CD4-positive, CD25-positive, alpha-beta regulatory T cell (primary cell): ENCODE results near the gene PNPLA7. TPM values are rescaled to one million over a fixed set of nuclear protein-coding genes. Genes with fewer than 3 reads are reported as not detected.
A peak's percentile ranks its signal among the peaks of the same experiment; 100 is the strongest.
"Not testable (repeated sequence)": the region's sequence is repeated elsewhere in the genome, so short reads cannot be mapped to it uniquely, and the experiment has no call there.

ENCODE experiments used
- ATAC-seq, 2 donors: fragments of 150-1000 bp; cut with Tn5 transposase; one replicate each; pipeline ENCODE4 v1.10.0; 2021; ENCODE audit warnings: low read depth in 2 of 2, moderate number of reproducible peaks in 2 of 2, moderate library complexity in 1 of 2
- DNase-seq, 3 donors: peaks; one replicate each; pipeline versions ENCODE4 v3.0.0 to v3.0.0-alpha.2; 2012 to 2022; ENCODE audit warnings: mixed read lengths in 1 of 3
- H3K27ac ChIP-seq: one replicate; pipeline ENCODE4 v1.7.0; 2013; ENCODE audit warnings: mild to moderate bottlenecking, low read length; ENCODE audit not compliant: insufficient read depth, poor library complexity, severe bottlenecking
- H3K27me3 ChIP-seq: one replicate; pipeline ENCODE4 v1.7.0; 2013; ENCODE audit warnings: low read length; ENCODE audit not compliant: control insufficient read depth, insufficient read depth
- H3K36me3 ChIP-seq: one replicate; pipeline ENCODE4 v1.7.0; 2013; ENCODE audit warnings: mild to moderate bottlenecking, low read length, moderate library complexity; ENCODE audit not compliant: control insufficient read depth, insufficient read depth
- H3K4me1 ChIP-seq: 2 replicates; pipeline ENCODE4 v1.7.0; 2013; ENCODE audit warnings: mild to moderate bottlenecking, low read length; ENCODE audit not compliant: insufficient read depth, control insufficient read depth, poor library complexity, severe bottlenecking
- H3K4me3 ChIP-seq: one replicate; pipeline ENCODE4 v1.7.0; 2013; ENCODE audit warnings: low read depth, mild to moderate bottlenecking, low read length, moderate library complexity
- H3K9me3 ChIP-seq, 2 experiments: 1 replicate in 1 of 2; 2 replicates in 1 of 2; pipeline ENCODE4 v1.7.0; 2013; ENCODE audit warnings: low read length in 2 of 2, mild to moderate bottlenecking in 1 of 2, moderate library complexity in 1 of 2; ENCODE audit not compliant: control insufficient read depth in 2 of 2
- H3K27ac Mint-ChIP-seq, 3 donors: one replicate each; pipeline ENCODE4 v1.8.0; 2020 to 2022; ENCODE audit warnings: mild to moderate bottlenecking in 3 of 3, mixed read lengths in 3 of 3, moderate library complexity in 2 of 3
- H3K27me3 Mint-ChIP-seq: one replicate; pipeline ENCODE4 v1.8.0; 2022; ENCODE audit warnings: mild to moderate bottlenecking, mixed read lengths
- H3K36me3 Mint-ChIP-seq: one replicate; pipeline ENCODE4 v1.8.0; 2020; ENCODE audit warnings: mixed read lengths
- H3K4me1 Mint-ChIP-seq, 4 donors: one replicate each; pipeline ENCODE4 v1.8.0; 2020 to 2022; ENCODE audit warnings: mixed read lengths in 4 of 4, mild to moderate bottlenecking in 1 of 4
- H3K4me3 Mint-ChIP-seq, 4 donors: one replicate each; pipeline ENCODE4 v1.8.0; 2020 to 2022; ENCODE audit warnings: mild to moderate bottlenecking in 4 of 4, mixed read lengths in 4 of 4, moderate library complexity in 3 of 4
- H3K9me3 Mint-ChIP-seq, 7 donors: one replicate each; pipeline ENCODE4 v1.8.0; 2020 to 2022; ENCODE audit warnings: mixed read lengths in 7 of 7, mild to moderate bottlenecking in 3 of 7, moderate library complexity in 2 of 7
- polyA plus RNA-seq, 4 donors: library from polyadenylated mRNA; unstranded; fragments of 300-500 nt; fragmentation: Illumina TruSeq; gene quantifications; one replicate each; pipeline ENCODE4 v1.2.3, GENCODE V29; 2021
- total RNA-seq: library from RNA; stranded (reverse); gene quantifications from one replicate; pipeline ENCODE4 v1.2.3, GENCODE V29; 2022

Gene PNPLA7
- total and polyA plus RNA-seq, 5 donors from 2014 or later, result 1.4 to 12.4 (median 1.8) TPM

- DNase-seq, result peak in 1 of 3 donors; percentile 62
- not testable (repeated sequence) for H3K4me1 ChIP-seq, H3K27me3 Mint-ChIP-seq, H3K36me3 Mint-ChIP-seq, H3K9me3 ChIP-seq, H3K27ac ChIP-seq, ATAC-seq, H3K36me3 ChIP-seq, H3K4me3 Mint-ChIP-seq, H3K9me3 Mint-ChIP-seq, H3K27me3 ChIP-seq, H3K4me3 ChIP-seq
- Mint-ChIP-seq H3K27ac (peak overlapping the region in 1 of 3 donors; percentile 46), H3K4me1 (peaks cover 6 to 27% (median 12%) of the 10 kb centered on the region in 4 donors)
Measured at GRCh38 chr9:137536594-137537131, 13.5 kb downstream of the PNPLA7 start.

GRCh38 chr9:137535120-137535428, 15.1 kb downstream of the PNPLA7 start:
- Mint-ChIP-seq H3K36me3 (peaks cover 3% of the 10 kb centered on the region), H3K4me1 (peaks cover 6 to 27% (median 12%) of the 10 kb centered on the region in 4 donors), H3K27me3 (no peaks in the 10 kb centered on the region), H3K27ac (peak overlapping the region in 1 of 3 donors; percentile 44), H3K4me3 (no peak overlapping the region), H3K9me3 (peaks cover 0 to 6% (median 0%) of the 10 kb centered on the region in 7 donors)
- Histone ChIP-seq H3K27ac (no peak overlapping the region), H3K4me3 (no peak overlapping the region), H3K9me3 (no peaks in the 10 kb centered on the region), H3K27me3 (no peaks in the 10 kb centered on the region), H3K4me1 (peaks cover 5% of the 10 kb centered on the region), H3K36me3 (no peaks in the 10 kb centered on the region)
- ATAC-seq (no peak), DNase-seq (no peak)

GRCh38 chr9:137534256-137535119, 15.7 kb downstream of the PNPLA7 start:
- DNase-seq (peak in 2 of 3 donors; percentile 30 to 58), ATAC-seq (peak in 1 of 2 donors; percentile 24)
- Mint-ChIP-seq H3K27me3 (no peaks in the 10 kb centered on the region), H3K4me1 (peaks cover 6 to 27% (median 12%) of the 10 kb centered on the region in 4 donors), H3K9me3 (peaks cover 0 to 6% (median 0%) of the 10 kb centered on the region in 7 donors), H3K36me3 (peaks cover 3% of the 10 kb centered on the region), H3K4me3 (peak overlapping the region in 2 of 4 donors; percentile 8 to 62), H3K27ac (peak overlapping the region in 2 of 3 donors; percentile 11 to 44)
- no peak overlapping the region for H3K4me3 ChIP-seq
- no peaks in the 10 kb centered on the region for H3K27me3 ChIP-seq
- no peaks in the 10 kb centered on the region for H3K9me3 ChIP-seq
- H3K4me1 ChIP-seq, result peaks cover 5% of the 10 kb centered on the region
- no peaks in the 10 kb centered on the region for H3K36me3 ChIP-seq
- H3K27ac ChIP-seq, result no peak overlapping the region

- peaks cover 6 to 27% (median 12%) of the 10 kb centered on the region in 4 donors for H3K4me1 Mint-ChIP-seq
- not testable (repeated sequence) for H3K9me3 ChIP-seq, H3K27ac Mint-ChIP-seq, H3K9me3 Mint-ChIP-seq, H3K4me3 Mint-ChIP-seq, H3K27me3 Mint-ChIP-seq, H3K27me3 ChIP-seq, ATAC-seq, H3K36me3 ChIP-seq, H3K36me3 Mint-ChIP-seq, H3K27ac ChIP-seq, DNase-seq, H3K4me1 ChIP-seq, H3K4me3 ChIP-seq
Measured at GRCh38 chr9:137532891-137533468, 17.2 kb downstream of the PNPLA7 start.

GRCh38 chr9:137531099-137531765, 19.0 kb downstream of the PNPLA7 start:
- H3K27ac ChIP-seq, result no peak overlapping the region
- DNase-seq (no peak), ATAC-seq (no peak)
- H3K4me3 ChIP-seq, result no peak overlapping the region
- H3K27me3 ChIP-seq, result no peaks in the 10 kb centered on the region
- H3K9me3 Mint-ChIP-seq, result peaks cover 0 to 5% (median 0%) of the 10 kb centered on the region in 7 donors
- no peaks in the 10 kb centered on the region for H3K4me1 ChIP-seq
- H3K4me3 Mint-ChIP-seq, result no peak overlapping the region
- peak overlapping the region in 1 of 3 donors; percentile 31 for H3K27ac Mint-ChIP-seq
- H3K9me3 ChIP-seq, result no peaks in the 10 kb centered on the region
- no peaks in the 10 kb centered on the region for H3K36me3 Mint-ChIP-seq
- no peaks in the 10 kb centered on the region for H3K36me3 ChIP-seq
- H3K27me3 Mint-ChIP-seq, result no peaks in the 10 kb centered on the region
- H3K4me1 Mint-ChIP-seq, result peaks cover 6 to 11% (median 7%) of the 10 kb centered on the region in 4 donors

- Histone ChIP-seq H3K27ac (no peak overlapping the region), H3K9me3 (no peaks in the 10 kb centered on the region), H3K4me3 (no peak overlapping the region), H3K4me1 (no peaks in the 10 kb centered on the region), H3K27me3 (no peaks in the 10 kb centered on the region), H3K36me3 (no peaks in the 10 kb centered on the region)
- no peak for ATAC-seq
- Mint-ChIP-seq H3K27ac (peak overlapping the region in 1 of 3 donors; percentile 60), H3K36me3 (no peaks in the 10 kb centered on the region), H3K4me1 (peaks cover 5 to 11% (median 7%) of the 10 kb centered on the region in 4 donors), H3K9me3 (peaks cover 0 to 1% (median 0%) of the 10 kb centered on the region in 7 donors), H3K27me3 (no peaks in the 10 kb centered on the region), H3K4me3 (no peak overlapping the region)
- no peak for DNase-seq
Measured at GRCh38 chr9:137530331-137530730, 19.9 kb downstream of the PNPLA7 start.

GRCh38 chr9:137524981-137525317, 25.3 kb downstream of the PNPLA7 start:
- DNase-seq (no peak), ATAC-seq (no peak)
- H3K4me1 ChIP-seq, result no peaks in the 10 kb centered on the region
- no peaks in the 10 kb centered on the region for H3K36me3 ChIP-seq
- H3K27me3 Mint-ChIP-seq, result no peaks in the 10 kb centered on the region
- H3K27ac ChIP-seq, result no peak overlapping the region
- no peak overlapping the region for H3K4me3 ChIP-seq
- H3K36me3 Mint-ChIP-seq, result no peaks in the 10 kb centered on the region
- H3K4me3 Mint-ChIP-seq, result no peak overlapping the region
- peaks cover 0 to 11% (median 0%) of the 10 kb centered on the region in 4 donors for H3K4me1 Mint-ChIP-seq
- H3K9me3 Mint-ChIP-seq, result no peaks in the 10 kb centered on the region
- peak overlapping the region in 1 of 3 donors; percentile 26 for H3K27ac Mint-ChIP-seq
- no peaks in the 10 kb centered on the region for H3K9me3 ChIP-seq
- no peaks in the 10 kb centered on the region for H3K27me3 ChIP-seq
